ENCODE measurements around the gene CFAP74.

DNA sequence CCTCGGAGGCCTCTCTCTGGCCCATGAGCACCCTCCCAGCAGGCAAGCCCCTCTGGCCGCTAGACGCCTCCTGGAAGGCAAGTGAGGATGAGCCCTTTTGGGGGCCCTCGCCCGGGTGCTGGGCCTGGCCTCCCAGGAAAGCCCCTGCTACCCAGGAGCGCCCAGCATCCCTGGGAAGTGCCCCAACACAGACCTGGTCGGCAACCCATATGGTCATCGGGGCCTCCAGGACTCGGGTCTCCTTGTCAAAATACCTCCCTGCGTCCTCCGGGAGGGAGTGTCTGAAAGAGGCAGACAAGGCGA is 63.5 kb downstream of the CFAP74 start:
- TF ChIP-seq, protein P1, sequence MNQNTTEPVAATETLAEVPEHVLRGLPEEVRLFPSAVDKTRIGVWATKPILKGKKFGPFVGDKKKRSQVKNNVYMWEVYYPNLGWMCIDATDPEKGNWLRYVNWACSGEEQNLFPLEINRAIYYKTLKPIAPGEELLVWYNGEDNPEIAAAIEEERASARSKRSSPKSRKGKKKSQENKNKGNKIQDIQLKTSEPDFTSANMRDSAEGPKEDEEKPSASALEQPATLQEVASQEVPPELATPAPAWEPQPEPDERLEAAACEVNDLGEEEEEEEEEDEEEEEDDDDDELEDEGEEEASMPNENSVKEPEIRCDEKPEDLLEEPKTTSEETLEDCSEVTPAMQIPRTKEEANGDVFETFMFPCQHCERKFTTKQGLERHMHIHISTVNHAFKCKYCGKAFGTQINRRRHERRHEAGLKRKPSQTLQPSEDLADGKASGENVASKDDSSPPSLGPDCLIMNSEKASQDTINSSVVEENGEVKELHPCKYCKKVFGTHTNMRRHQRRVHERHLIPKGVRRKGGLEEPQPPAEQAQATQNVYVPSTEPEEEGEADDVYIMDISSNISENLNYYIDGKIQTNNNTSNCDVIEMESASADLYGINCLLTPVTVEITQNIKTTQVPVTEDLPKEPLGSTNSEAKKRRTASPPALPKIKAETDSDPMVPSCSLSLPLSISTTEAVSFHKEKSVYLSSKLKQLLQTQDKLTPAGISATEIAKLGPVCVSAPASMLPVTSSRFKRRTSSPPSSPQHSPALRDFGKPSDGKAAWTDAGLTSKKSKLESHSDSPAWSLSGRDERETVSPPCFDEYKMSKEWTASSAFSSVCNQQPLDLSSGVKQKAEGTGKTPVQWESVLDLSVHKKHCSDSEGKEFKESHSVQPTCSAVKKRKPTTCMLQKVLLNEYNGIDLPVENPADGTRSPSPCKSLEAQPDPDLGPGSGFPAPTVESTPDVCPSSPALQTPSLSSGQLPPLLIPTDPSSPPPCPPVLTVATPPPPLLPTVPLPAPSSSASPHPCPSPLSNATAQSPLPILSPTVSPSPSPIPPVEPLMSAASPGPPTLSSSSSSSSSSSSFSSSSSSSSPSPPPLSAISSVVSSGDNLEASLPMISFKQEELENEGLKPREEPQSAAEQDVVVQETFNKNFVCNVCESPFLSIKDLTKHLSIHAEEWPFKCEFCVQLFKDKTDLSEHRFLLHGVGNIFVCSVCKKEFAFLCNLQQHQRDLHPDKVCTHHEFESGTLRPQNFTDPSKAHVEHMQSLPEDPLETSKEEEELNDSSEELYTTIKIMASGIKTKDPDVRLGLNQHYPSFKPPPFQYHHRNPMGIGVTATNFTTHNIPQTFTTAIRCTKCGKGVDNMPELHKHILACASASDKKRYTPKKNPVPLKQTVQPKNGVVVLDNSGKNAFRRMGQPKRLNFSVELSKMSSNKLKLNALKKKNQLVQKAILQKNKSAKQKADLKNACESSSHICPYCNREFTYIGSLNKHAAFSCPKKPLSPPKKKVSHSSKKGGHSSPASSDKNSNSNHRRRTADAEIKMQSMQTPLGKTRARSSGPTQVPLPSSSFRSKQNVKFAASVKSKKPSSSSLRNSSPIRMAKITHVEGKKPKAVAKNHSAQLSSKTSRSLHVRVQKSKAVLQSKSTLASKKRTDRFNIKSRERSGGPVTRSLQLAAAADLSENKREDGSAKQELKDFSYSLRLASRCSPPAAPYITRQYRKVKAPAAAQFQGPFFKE (tag by site-specific recombination; IDR thresholded peaks at IDR 0.05; ENCODE audit: borderline replicate concordance), result no peak
- TF ChIP-seq, protein P2, sequence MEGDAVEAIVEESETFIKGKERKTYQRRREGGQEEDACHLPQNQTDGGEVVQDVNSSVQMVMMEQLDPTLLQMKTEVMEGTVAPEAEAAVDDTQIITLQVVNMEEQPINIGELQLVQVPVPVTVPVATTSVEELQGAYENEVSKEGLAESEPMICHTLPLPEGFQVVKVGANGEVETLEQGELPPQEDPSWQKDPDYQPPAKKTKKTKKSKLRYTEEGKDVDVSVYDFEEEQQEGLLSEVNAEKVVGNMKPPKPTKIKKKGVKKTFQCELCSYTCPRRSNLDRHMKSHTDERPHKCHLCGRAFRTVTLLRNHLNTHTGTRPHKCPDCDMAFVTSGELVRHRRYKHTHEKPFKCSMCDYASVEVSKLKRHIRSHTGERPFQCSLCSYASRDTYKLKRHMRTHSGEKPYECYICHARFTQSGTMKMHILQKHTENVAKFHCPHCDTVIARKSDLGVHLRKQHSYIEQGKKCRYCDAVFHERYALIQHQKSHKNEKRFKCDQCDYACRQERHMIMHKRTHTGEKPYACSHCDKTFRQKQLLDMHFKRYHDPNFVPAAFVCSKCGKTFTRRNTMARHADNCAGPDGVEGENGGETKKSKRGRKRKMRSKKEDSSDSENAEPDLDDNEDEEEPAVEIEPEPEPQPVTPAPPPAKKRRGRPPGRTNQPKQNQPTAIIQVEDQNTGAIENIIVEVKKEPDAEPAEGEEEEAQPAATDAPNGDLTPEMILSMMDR (tag by site-specific recombination; IDR thresholded peaks at IDR 0.05), result no peak
- no peak for TF ChIP-seq ZNF274 (IDR thresholded peaks at IDR 0.05; ENCODE audit: low read length)
- no peak for TF ChIP-seq ZNF274 (tag by site-specific recombination; IDR thresholded peaks at IDR 0.05; ENCODE audit: borderline replicate concordance)
- TF ChIP-seq, protein P3, sequence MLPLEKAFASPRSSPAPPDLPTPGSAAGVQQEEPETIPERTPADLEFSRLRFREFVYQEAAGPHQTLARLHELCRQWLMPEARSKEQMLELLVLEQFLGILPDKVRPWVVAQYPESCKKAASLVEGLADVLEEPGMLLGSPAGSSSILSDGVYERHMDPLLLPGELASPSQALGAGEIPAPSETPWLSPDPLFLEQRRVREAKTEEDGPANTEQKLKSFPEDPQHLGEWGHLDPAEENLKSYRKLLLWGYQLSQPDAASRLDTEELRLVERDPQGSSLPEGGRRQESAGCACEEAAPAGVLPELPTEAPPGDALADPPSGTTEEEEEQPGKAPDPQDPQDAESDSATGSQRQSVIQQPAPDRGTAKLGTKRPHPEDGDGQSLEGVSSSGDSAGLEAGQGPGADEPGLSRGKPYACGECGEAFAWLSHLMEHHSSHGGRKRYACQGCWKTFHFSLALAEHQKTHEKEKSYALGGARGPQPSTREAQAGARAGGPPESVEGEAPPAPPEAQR (tag by site-specific recombination; IDR thresholded peaks at IDR 0.05), result no peak
- TF ChIP-seq ZNF341 (tag by site-specific recombination; IDR thresholded peaks at IDR 0.05; ENCODE audit: low read depth), result no peak
- TF ChIP-seq ZNF785 (tag by site-specific recombination; IDR thresholded peaks at IDR 0.05), result no peak
- TF ChIP-seq ZNF114 (tag by site-specific recombination; IDR thresholded peaks at IDR 0.05), result no peak
- TF ChIP-seq ZSCAN23 (tag by site-specific recombination; IDR thresholded peaks at IDR 0.05), result no peak
- TF ChIP-seq, protein P4, sequence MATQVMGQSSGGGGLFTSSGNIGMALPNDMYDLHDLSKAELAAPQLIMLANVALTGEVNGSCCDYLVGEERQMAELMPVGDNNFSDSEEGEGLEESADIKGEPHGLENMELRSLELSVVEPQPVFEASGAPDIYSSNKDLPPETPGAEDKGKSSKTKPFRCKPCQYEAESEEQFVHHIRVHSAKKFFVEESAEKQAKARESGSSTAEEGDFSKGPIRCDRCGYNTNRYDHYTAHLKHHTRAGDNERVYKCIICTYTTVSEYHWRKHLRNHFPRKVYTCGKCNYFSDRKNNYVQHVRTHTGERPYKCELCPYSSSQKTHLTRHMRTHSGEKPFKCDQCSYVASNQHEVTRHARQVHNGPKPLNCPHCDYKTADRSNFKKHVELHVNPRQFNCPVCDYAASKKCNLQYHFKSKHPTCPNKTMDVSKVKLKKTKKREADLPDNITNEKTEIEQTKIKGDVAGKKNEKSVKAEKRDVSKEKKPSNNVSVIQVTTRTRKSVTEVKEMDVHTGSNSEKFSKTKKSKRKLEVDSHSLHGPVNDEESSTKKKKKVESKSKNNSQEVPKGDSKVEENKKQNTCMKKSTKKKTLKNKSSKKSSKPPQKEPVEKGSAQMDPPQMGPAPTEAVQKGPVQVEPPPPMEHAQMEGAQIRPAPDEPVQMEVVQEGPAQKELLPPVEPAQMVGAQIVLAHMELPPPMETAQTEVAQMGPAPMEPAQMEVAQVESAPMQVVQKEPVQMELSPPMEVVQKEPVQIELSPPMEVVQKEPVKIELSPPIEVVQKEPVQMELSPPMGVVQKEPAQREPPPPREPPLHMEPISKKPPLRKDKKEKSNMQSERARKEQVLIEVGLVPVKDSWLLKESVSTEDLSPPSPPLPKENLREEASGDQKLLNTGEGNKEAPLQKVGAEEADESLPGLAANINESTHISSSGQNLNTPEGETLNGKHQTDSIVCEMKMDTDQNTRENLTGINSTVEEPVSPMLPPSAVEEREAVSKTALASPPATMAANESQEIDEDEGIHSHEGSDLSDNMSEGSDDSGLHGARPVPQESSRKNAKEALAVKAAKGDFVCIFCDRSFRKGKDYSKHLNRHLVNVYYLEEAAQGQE (tag by site-specific recombination; IDR thresholded peaks at IDR 0.05), result no peak
- TF ChIP-seq ZBTB7A (tag by site-specific recombination; IDR thresholded peaks at IDR 0.05; ENCODE audit: low read depth), result no peak
- TF ChIP-seq, protein P5, sequence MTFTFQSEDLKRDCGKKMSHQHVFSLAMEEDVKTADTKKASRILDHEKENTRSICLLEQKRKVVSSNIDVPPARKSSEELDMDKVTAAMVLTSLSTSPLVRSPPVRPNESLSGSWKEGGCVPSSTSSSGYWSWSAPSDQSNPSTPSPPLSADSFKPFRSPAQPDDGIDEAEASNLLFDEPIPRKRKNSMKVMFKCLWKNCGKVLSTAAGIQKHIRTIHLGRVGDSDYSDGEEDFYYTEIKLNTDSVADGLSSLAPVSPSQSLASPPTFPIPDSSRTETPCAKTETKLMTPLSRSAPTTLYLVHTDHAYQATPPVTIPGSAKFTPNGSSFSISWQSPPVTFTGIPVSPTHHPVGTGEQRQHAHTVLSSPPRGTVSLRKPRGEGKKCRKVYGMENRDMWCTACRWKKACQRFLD (tag by site-specific recombination; IDR thresholded peaks at IDR 0.05), result no peak
- no peak for TF ChIP-seq ZBTB8A (tag by site-specific recombination; IDR thresholded peaks at IDR 0.05)
- TF ChIP-seq, protein P6, sequence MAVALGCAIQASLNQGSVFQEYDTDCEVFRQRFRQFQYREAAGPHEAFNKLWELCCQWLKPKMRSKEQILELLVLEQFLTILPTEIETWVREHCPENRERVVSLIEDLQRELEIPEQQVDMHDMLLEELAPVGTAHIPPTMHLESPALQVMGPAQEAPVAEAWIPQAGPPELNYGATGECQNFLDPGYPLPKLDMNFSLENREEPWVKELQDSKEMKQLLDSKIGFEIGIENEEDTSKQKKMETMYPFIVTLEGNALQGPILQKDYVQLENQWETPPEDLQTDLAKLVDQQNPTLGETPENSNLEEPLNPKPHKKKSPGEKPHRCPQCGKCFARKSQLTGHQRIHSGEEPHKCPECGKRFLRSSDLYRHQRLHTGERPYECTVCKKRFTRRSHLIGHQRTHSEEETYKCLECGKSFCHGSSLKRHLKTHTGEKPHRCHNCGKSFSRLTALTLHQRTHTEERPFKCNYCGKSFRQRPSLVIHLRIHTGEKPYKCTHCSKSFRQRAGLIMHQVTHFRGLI (tag by site-specific recombination; IDR thresholded peaks at IDR 0.05), result no peak
- no peak for TF ChIP-seq ZNF112 (tag by site-specific recombination; IDR thresholded peaks at IDR 0.05)
